ENCODE measurements around the gene STIMATE. TPM values are rescaled to one million over a fixed set of nuclear protein-coding genes. Genes with fewer than 3 reads are reported as not detected.

The STIMATE gene
- total RNA-seq, 1 experiment from 2014 or later = 14.8 TPM

DNA sequence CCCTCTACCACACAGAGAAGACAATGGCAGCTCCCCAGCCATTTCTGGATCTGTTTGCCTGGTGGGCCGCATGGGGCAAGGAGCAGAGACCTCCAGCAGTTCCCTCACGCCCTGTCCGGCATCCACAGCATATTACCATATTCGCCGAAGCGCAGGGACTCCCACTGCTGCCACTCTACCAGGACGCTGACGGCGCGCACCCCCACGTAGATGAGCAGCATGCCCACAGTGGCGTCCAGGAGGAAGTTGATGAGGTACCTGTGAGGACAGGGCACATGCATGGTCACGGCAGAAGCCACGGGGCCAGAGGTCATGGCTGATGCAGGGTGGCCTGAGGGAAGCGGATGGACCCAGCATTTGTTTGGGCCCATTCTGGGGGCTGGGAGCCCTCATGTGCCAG, 47.7 kb downstream of the STIMATE start:
- peaks cover 18% of the 10 kb centered on the region for H3K36me3 ChIP-seq
- no peak overlapping the region for H3K27ac ChIP-seq
- DNase-seq (ENCODE audit: low read depth in 1 of 2, low spot score in 2 of 2) = no peak
- no peaks in the 10 kb centered on the region for H3K4me1 ChIP-seq (replicated peaks)
- H3K4me3 ChIP-seq = no peak overlapping the region
- no peaks in the 10 kb centered on the region for H3K27me3 ChIP-seq (replicated peaks)
- H3K9me3 ChIP-seq (replicated peaks) = no peaks in the 10 kb centered on the region

DNA sequence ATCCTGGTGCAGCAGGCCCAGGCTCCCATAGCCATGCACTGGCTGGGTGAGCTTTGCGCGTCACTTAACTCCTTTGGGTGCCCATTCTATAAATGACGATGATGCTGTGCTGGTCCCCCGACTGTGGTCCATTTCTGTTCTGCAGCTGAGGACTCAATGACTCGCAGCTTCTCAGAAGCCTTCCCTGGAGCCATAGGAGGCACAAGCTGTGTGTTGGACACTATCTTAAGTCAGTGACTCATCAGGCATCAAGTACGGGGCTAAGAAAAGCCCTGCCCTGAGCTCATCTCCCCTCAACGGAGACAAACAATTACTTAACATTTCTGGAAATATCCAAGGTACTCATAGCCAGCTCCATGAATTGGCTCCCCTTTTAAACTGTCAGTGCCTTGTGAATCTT, 48.7 kb downstream of the STIMATE start:
- Histone ChIP-seq H3K27ac (no peak overlapping the region), H3K4me1 (replicated peaks) (peaks cover 2% of the 10 kb centered on the region), H3K9me3 (replicated peaks) (no peaks in the 10 kb centered on the region), H3K4me3 (no peak overlapping the region), H3K27me3 (replicated peaks) (no peaks in the 10 kb centered on the region), H3K36me3 (peaks cover 18% of the 10 kb centered on the region)
- DNase-seq (ENCODE audit: low read depth in 1 of 2, low spot score in 2 of 2) = no peak

DNA sequence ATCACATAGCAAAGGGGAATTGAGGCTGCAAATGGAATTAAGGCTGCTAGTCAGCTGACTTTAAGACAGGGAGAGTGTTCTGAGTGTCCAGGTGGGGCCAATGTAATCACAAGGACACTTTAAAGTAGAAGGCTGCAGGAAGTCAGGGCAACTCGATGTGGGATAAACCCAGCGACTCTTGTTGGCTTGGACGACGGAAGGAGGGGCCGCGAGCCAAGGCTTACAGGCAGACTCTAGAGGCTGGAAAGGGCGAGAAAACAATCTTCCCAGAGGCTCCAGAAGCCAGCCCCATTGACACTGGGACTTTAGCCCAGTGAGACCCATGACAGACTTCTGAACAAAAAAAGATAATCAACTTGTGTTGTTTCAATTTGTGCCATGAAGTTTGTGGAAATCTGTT, 49.6 kb downstream of the STIMATE start:
- Histone ChIP-seq H3K4me3 (no peak overlapping the region), H3K27me3 (replicated peaks) (no peaks in the 10 kb centered on the region), H3K9me3 (replicated peaks) (no peaks in the 10 kb centered on the region), H3K4me1 (replicated peaks) (peaks cover 11% of the 10 kb centered on the region), H3K27ac (no peak overlapping the region), H3K36me3 (peaks cover 20% of the 10 kb centered on the region)
- no peak for DNase-seq (ENCODE audit: low read depth in 1 of 2, low spot score in 2 of 2)

DNA sequence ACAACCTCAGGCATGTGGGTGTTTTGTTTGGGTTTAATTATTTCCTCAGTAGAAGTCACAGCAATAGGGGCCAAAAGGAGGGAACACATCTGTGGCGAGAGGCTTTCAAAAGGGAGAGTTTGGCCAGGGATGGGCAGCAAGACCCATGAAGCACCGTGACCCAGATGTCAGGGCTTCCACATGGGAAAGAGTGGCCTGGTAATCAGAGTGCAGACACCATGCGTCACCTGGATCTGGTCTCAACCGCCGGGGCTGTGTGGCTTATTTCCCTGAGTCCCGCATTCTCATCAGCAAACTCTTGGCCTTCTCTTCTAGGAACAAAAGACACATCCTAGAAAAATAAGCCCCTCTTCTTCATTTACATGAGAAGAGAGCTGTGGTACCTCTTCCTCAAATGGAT, 50.1 kb downstream of the STIMATE start:
- Histone ChIP-seq H3K27me3 (replicated peaks) (no peaks in the 10 kb centered on the region), H3K4me3 (no peak overlapping the region), H3K9me3 (replicated peaks) (no peaks in the 10 kb centered on the region), H3K27ac (no peak overlapping the region), H3K36me3 (peaks cover 24% of the 10 kb centered on the region), H3K4me1 (replicated peaks) (peaks cover 11% of the 10 kb centered on the region)
- DNase-seq (ENCODE audit: low read depth in 1 of 2, low spot score in 2 of 2) = no peak

DNA sequence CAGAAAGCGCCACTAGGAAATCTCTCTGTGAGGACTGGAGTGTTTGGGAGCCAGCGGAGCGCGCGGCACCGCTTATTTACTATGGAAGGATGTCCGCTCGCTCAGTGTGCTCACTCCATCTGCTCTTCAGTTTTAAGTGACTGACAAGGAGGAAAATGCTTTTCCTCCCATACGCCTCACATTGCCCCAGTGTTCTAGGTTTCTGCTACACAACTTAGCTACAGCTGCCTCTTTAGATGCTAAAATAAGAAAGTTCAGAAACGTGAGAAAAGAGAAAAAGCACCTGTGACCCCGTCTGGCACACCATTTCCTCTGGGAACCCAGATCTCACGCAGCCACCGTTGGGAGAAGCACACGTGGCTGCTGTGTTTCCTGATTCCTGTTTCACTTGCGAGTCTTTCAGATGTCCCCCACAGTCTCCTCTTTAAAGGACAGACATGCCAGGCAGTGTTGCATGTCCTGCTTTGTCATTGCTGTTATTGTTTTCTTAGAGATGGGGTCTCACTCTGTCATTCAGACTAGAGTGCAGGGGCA, 50.8 kb downstream of the STIMATE start:
- Histone ChIP-seq H3K27me3 (replicated peaks) (no peaks in the 10 kb centered on the region), H3K4me1 (replicated peaks) (peaks cover 11% of the 10 kb centered on the region), H3K4me3 (no peak overlapping the region), H3K27ac (no peak overlapping the region), H3K9me3 (replicated peaks) (no peaks in the 10 kb centered on the region), H3K36me3 (peaks cover 21% of the 10 kb centered on the region)
- no peak for DNase-seq (ENCODE audit: low read depth in 1 of 2, low spot score in 2 of 2)

DNA sequence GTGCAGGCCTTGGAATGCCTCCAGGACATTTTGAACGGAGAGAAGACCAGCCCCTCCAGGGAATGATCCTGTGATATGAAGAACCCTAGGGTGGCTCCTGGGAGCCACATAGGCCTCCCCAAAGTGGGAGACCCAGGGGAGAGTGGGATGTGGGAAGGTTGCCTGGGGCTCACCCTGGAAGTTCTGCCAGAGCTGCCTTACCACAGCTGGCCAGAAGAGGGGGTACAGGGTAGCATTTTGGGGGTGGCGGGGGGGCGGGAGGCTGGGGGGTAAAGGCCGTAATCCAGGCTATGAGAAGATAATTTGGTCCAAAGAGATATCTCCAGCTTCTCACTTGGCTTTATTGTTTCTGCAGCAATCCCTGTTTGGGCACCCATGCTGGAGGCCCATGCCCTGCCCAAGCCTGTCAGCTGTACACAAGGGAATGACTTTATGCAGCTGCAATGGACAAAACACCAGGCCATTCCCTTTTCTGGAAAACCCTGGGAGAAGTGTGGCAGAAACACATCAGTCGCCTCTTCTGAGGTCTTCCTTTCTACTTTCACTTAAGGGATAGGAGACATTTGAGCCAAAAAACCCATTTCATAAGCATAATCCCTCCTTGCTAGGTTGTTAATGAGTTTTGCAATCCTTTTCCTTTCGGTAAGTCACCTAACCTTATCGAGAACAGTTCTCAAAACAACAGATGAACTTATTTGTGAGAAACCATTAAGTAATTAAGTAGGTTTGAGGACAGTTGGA, 51.5 kb downstream of the STIMATE start:
- H3K4me1 ChIP-seq (replicated peaks) = peaks cover 11% of the 10 kb centered on the region
- H3K4me3 ChIP-seq = no peak overlapping the region
- DNase-seq (ENCODE audit: low read depth in 1 of 2, low spot score in 2 of 2) = no peak
- H3K27me3 ChIP-seq (replicated peaks) = no peaks in the 10 kb centered on the region
- no peak overlapping the region for H3K27ac ChIP-seq
- H3K9me3 ChIP-seq (replicated peaks) = no peaks in the 10 kb centered on the region
- H3K36me3 ChIP-seq = peaks cover 16% of the 10 kb centered on the region

DNA sequence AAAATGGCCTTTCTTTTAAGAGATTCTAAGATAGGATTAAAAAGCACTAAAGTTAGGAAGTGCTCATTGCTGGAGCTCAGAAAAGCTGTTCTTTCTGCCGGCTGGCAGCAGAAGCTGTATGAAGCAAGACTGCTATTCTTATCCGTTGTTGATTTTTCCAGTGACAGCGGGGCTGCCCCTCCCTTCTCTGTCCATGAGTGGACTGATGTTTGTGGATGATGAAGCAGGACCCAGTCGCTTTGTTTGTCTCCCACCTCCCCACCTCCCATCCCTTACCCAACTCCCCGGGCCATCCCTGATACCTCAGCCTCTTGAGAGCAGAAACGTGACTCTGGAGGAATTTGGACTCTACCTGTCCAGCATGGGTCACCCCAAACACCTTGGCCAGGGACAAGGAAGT, 52.2 kb downstream of the STIMATE start:
- H3K27me3 ChIP-seq (replicated peaks) = no peaks in the 10 kb centered on the region
- DNase-seq (ENCODE audit: low read depth in 1 of 2, low spot score in 2 of 2) = no peak
- peaks cover 11% of the 10 kb centered on the region for H3K4me1 ChIP-seq (replicated peaks)
- peaks cover 12% of the 10 kb centered on the region; the same call in 1 of the 2 replicates for H3K36me3 ChIP-seq
- no peak overlapping the region for H3K27ac ChIP-seq
- H3K4me3 ChIP-seq = no peak overlapping the region
- no peaks in the 10 kb centered on the region for H3K9me3 ChIP-seq (replicated peaks)

DNA sequence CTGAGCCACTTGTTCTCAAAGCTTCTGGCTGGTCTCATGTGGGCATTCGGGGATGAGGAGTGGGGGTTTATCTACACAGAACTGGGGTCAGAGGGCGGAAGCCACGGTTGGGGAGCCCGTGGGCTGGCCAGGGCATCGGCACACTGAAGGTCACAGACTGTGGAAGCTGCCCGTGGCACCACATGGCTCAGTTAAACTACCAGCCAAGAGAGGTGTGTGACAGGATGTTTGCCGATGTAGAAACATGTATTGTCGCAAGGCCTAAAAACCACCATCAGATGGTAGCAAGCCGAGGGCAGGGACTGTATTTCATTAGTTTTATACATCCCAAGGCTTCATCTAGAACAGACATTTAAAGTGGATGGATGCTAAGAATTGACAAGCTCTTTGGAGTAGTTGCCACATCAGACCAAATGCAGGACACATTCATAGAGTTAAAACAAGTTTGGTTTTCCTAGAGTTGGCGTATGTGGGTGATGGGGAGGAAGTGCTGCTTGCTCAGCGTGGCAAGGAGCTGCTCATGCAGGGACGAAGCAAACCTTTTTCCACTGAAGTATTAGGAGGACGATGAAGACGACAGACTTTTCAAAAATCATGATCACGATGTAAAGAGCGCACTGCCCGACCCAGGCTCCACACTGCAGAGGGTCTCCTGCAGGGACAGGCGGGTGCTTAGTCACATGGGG, 52.9 kb downstream of the STIMATE start:
- Histone ChIP-seq H3K27ac (no peak overlapping the region), H3K27me3 (replicated peaks) (no peaks in the 10 kb centered on the region), H3K4me3 (no peak overlapping the region), H3K9me3 (replicated peaks) (no peaks in the 10 kb centered on the region), H3K4me1 (replicated peaks) (peaks cover 11% of the 10 kb centered on the region), H3K36me3 (peaks cover 10% of the 10 kb centered on the region; the same call in 1 of the 2 replicates)
- DNase-seq (ENCODE audit: low read depth in 1 of 2, low spot score in 2 of 2) = no peak

DNA sequence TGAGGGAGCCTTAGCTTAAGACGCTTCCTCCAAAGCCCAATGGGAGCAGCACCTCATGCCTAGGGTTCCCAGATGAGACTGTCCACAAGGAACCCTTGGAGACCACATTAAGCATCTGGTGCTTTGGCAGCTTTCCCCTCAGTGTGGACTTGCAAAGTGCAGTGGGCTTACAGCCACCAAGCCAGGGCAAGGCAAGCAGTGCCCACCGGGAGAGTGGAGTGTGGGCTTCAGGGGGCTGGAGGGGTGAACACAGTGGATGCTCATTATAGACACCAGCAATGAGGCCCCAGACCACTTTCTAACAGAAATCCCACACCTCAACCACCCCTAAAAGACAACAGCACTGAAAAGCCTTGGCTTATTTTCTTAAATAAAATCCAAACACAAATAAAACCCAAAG, 53.5 kb downstream of the STIMATE start:
- H3K27me3 ChIP-seq (replicated peaks) = no peaks in the 10 kb centered on the region
- H3K4me1 ChIP-seq (replicated peaks) = peaks cover 11% of the 10 kb centered on the region
- no peak for DNase-seq (ENCODE audit: low read depth in 1 of 2, low spot score in 2 of 2)
- peaks cover 7% of the 10 kb centered on the region; the same call in 1 of the 2 replicates for H3K36me3 ChIP-seq
- H3K4me3 ChIP-seq = no peak overlapping the region
- H3K9me3 ChIP-seq (replicated peaks) = no peaks in the 10 kb centered on the region
- no peak overlapping the region for H3K27ac ChIP-seq

DNA sequence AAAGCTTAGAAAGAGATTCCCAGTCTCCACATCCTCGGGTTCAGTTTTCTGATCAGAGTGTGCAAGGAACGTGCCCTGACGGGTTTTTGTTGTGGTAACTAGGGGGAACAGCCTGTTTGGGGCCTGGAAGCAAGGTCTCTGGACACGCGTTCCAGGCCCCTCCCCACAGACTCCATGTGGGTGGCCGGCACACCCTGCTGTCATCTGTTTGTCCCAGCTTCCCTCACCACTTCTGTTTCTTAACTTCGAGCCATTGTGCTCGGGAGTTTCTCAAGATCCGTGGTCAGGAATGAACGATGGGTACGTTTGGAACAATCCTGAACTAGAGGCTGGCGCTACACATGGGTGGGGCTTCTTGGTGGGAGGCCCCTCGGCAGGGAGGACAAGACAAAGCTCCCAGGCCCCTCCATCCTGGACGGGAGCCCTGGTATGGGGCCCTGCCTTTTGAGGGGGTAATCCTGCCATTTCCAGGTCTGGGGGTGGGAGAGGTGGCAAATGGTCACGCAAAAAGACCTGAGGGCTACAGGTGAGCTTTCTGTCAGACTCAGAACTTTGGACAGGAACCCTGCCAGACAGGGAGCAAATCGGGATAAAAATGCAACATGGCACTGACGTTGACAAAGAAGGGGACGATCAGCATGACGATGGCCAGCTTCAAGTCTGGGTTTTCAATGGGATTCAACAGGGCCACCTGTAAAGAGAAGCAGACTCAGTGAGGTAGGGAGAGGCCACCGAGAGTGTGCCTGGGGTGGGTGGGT, 54.1 kb downstream of the STIMATE start:
- peaks cover 7% of the 10 kb centered on the region; the same call in 1 of the 2 replicates for H3K36me3 ChIP-seq
- no peak overlapping the region for H3K27ac ChIP-seq
- H3K4me3 ChIP-seq = no peak overlapping the region
- H3K27me3 ChIP-seq (replicated peaks) = no peaks in the 10 kb centered on the region
- peak in 1 of 2 experiments; percentile 28 for DNase-seq (ENCODE audit: low read depth in 1 of 2, low spot score in 2 of 2)
- peaks cover 11% of the 10 kb centered on the region for H3K4me1 ChIP-seq (replicated peaks)
- H3K9me3 ChIP-seq (replicated peaks) = no peaks in the 10 kb centered on the region

DNA sequence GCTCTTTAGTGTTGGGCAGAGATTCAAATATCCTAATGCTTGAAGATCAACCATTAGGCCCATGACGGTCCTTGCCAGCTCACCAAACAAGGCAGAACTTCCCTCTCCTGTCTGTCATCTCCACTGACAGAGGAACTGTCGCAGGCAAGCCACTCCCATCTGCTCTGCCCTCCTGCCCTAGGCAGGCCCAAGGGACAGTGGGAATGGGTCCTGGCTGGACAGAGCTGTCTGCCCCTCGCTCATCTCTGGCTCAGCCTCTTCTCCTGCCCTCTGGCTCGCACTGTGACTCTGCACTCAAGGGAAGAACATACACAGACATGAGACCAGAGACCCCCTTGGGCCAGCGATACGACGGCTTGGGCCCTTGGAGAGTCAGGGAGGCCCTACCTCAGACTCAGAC, 54.9 kb downstream of the STIMATE start:
- Histone ChIP-seq H3K27me3 (replicated peaks) (no peaks in the 10 kb centered on the region), H3K36me3 (peaks cover 7% of the 10 kb centered on the region; the same call in 1 of the 2 replicates), H3K4me3 (no peak overlapping the region), H3K27ac (no peak overlapping the region), H3K4me1 (replicated peaks) (peaks cover 11% of the 10 kb centered on the region), H3K9me3 (replicated peaks) (no peaks in the 10 kb centered on the region)
- DNase-seq (ENCODE audit: low read depth in 1 of 2, low spot score in 2 of 2) = no peak

DNA sequence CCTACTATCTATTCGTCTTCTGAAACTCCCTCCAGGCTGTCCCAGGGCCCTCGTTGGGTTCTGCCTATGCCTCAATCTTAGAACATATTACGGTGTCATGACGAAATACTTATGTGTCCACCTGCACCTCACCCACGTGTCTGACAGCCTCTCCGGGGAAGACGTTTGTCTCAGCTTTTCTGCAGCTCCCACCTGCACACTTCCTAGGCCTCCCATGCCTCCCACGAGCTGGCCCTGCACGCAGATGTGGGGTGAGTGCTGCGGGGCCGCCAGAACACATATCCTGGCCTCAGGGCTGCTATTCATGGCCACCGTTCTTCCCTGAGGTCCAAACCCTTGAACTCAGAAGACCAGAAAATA, 55.4 kb downstream of the STIMATE start:
- DNase-seq (ENCODE audit: low read depth in 1 of 2, low spot score in 2 of 2) = no peak
- H3K36me3 ChIP-seq = peaks cover 7% of the 10 kb centered on the region; the same call in 1 of the 2 replicates
- no peaks in the 10 kb centered on the region for H3K27me3 ChIP-seq (replicated peaks)
- H3K4me1 ChIP-seq (replicated peaks) = peaks cover 11% of the 10 kb centered on the region
- H3K27ac ChIP-seq = no peak overlapping the region
- no peaks in the 10 kb centered on the region for H3K9me3 ChIP-seq (replicated peaks)
- H3K4me3 ChIP-seq = no peak overlapping the region

DNA sequence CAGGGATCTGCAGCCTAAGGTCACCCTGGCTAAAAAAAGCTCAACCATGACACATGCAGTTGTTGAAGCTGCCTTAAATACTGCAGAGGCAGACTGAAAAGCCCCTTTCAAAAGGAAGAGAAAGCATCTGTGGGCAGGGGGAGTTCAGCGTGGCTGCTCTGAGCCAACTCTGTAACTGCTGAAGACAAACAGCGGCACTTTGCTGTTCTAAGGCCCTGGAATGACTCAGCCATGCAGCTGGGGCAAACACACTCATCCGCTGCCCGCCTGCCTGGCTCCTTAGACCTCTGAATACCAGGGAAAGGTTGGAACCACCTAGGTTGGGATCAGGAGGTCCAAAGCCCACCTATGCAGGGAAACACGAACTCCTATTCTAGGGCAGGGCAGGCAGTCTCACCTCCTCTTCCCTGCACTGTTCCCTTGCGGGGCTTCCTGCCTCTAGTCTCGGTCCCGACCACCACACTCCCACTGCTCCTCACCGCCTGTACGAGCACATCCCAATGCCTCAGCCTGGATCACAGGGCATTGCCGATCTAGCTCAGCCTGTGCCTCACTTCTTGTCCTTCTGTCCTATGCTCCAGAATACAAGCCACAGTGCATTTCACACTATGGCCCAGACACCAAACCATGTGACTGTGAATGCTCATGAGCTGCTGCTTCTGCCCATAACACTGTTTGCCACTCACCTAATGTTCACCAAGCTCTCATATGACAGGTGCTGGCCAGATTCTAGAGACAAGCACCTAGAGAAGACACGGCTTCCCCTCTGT, 56.0 kb downstream of the STIMATE start:
- Histone ChIP-seq H3K4me3 (no peak overlapping the region), H3K36me3 (peaks cover 7% of the 10 kb centered on the region; the same call in 1 of the 2 replicates), H3K9me3 (replicated peaks) (no peaks in the 10 kb centered on the region), H3K27ac (no peak overlapping the region), H3K4me1 (replicated peaks) (peaks cover 11% of the 10 kb centered on the region), H3K27me3 (replicated peaks) (no peaks in the 10 kb centered on the region)
- DNase-seq (ENCODE audit: low read depth in 1 of 2, low spot score in 2 of 2) = no peak

Measured in SJSA1 (cell line).